GM12878 (cell line): ENCODE measurements around the gene RPL3.

Source experiments
- CBFB ChIP-seq: IDR thresholded peaks from 2 replicates; pipeline ENCODE4 v1.6.1; 2016; ENCODE audit warnings: antibody characterized with exemption, low read depth
- CEBPB ChIP-seq, 2 experiments: fragments of 150-350 bp in 1 of 2; IDR thresholded peaks; 2 replicates each; pipeline ENCODE4 v1.6.1; 2012 to 2014; ENCODE audit warnings: low read depth in 2 of 2, low read length in 2 of 2, borderline replicate concordance in 1 of 2, inconsistent platforms in 1 of 2
- EZH2 ChIP-seq: IDR thresholded peaks from 2 replicates; pipeline ENCODE4 v1.6.1; 2012; ENCODE audit warnings: low read depth, mild to moderate bottlenecking, control low read depth, inconsistent platforms, low read length, borderline replicate concordance; ENCODE audit not compliant: control insufficient read depth
- FOXM1 ChIP-seq: IDR thresholded peaks from 2 replicates; pipeline ENCODE4 v1.6.1; 2012; ENCODE audit warnings: low read depth, mild to moderate bottlenecking, inconsistent platforms, low read length, moderate library complexity
- SMC3 ChIP-seq: IDR thresholded peaks from 2 replicates; pipeline ENCODE4 v1.6.1; 2011; ENCODE audit warnings: low read length, improper control_type of control experiment, borderline replicate concordance
- TCF7 ChIP-seq: IDR thresholded peaks from 2 replicates; pipeline ENCODE4 v1.6.1; 2014; ENCODE audit warnings: antibody characterized with exemption, borderline replicate concordance
- ZNF274 ChIP-seq: IDR thresholded peaks from one replicate; pipeline ENCODE4 v1.8.0; 2011; ENCODE audit not compliant: insufficient read length, insufficient read depth
- TF ChIP-seq, protein P1 (sequence below): IDR thresholded peaks from 2 replicates; pipeline ENCODE4 v1.6.1; 2012; ENCODE audit warnings: low read depth, low read length, improper control_type of control experiment
- TF ChIP-seq, protein P2 (sequence below), 3 experiments: IDR thresholded peaks in 2 of 3; conservative IDR thresholded peaks in 1 of 3; 2 replicates each; pipeline ENCODE4 v1.5.1; 2011; ENCODE audit warnings: low read depth in 3 of 3, low read length in 3 of 3, mild to moderate bottlenecking in 3 of 3, control low read depth in 2 of 3, moderate library complexity in 2 of 3, inconsistent platforms in 1 of 3, mixed read lengths in 1 of 3; ENCODE audit not compliant: control insufficient read depth in 2 of 3, insufficient read depth in 1 of 3; ENCODE audit errors: extremely low read depth in 1 of 3
- TF ChIP-seq, protein P3 (sequence below): IDR thresholded peaks from 2 replicates; pipeline ENCODE4 v1.6.1; 2011; ENCODE audit warnings: low read depth, low read length, improper control_type of control experiment, borderline replicate concordance

DNA sequence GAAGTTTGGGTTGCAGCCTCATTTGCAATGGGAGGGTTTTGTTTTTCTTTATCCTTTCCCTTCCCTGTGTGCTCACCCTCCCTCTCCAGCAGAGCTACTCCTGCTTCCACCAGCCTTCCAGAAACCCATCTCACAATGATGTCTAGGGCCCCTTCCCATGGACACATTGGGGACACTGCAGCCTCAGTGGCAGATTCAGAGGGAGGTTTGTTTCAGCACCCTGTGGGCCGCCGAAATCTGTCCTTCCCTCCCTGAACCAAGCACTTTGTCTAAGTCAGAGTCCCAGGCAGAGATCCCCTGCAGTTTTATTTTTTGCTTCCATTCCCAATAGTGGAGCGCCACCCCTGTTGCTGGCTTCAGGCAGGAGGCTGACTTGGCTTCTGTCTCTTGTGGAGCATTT lies 21.8 kb upstream of the RPL3 start:
- TF ChIP-seq, protein P1, sequence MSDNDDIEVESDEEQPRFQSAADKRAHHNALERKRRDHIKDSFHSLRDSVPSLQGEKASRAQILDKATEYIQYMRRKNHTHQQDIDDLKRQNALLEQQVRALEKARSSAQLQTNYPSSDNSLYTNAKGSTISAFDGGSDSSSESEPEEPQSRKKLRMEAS = no peak
- TF ChIP-seq ZNF274 (no peak), EZH2 (no peak), FOXM1 (no peak), CEBPB (IDR thresholded peaks at IDR 0.05; ENCODE audit: borderline replicate concordance in 1 of 2, low read depth in 2 of 2, low read length in 2 of 2) (no peak), TCF7 (no peak), SMC3 (no peak), CBFB (no peak)
- TF ChIP-seq, protein P2, sequence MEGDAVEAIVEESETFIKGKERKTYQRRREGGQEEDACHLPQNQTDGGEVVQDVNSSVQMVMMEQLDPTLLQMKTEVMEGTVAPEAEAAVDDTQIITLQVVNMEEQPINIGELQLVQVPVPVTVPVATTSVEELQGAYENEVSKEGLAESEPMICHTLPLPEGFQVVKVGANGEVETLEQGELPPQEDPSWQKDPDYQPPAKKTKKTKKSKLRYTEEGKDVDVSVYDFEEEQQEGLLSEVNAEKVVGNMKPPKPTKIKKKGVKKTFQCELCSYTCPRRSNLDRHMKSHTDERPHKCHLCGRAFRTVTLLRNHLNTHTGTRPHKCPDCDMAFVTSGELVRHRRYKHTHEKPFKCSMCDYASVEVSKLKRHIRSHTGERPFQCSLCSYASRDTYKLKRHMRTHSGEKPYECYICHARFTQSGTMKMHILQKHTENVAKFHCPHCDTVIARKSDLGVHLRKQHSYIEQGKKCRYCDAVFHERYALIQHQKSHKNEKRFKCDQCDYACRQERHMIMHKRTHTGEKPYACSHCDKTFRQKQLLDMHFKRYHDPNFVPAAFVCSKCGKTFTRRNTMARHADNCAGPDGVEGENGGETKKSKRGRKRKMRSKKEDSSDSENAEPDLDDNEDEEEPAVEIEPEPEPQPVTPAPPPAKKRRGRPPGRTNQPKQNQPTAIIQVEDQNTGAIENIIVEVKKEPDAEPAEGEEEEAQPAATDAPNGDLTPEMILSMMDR (IDR thresholded peaks at IDR 0.05 in 2 of 3, conservative IDR thresholded peaks at IDR 0.05 in 1 of 3; ENCODE audit: control insufficient read depth in 2 of 3, extremely low read depth in 1 of 3, insufficient read depth in 1 of 3, low read depth in 3 of 3, low read length in 3 of 3) = no peak
- TF ChIP-seq, protein P3, sequence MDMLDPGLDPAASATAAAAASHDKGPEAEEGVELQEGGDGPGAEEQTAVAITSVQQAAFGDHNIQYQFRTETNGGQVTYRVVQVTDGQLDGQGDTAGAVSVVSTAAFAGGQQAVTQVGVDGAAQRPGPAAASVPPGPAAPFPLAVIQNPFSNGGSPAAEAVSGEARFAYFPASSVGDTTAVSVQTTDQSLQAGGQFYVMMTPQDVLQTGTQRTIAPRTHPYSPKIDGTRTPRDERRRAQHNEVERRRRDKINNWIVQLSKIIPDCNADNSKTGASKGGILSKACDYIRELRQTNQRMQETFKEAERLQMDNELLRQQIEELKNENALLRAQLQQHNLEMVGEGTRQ = no peak
